Ectodermal cell (in vitro differentiated cells): Measurements from ENCODE around the gene NUP54. TPM values are rescaled to one million over a fixed set of nuclear protein-coding genes. Genes with fewer than 3 reads are reported as not detected.

ENCODE experiments used
- H3K27ac ChIP-seq: 2 replicates; pipeline ENCODE4 v1.7.0; 2013; ENCODE audit warnings: mild to moderate bottlenecking, low read depth, low read length; ENCODE audit not compliant: insufficient read depth, poor library complexity, severe bottlenecking
- H3K27me3 ChIP-seq: 2 replicates; pipeline ENCODE4 v1.7.0; 2013; ENCODE audit warnings: mild to moderate bottlenecking, low read length; ENCODE audit not compliant: insufficient read depth, control insufficient read depth, poor library complexity, severe bottlenecking
- H3K36me3 ChIP-seq: one replicate; pipeline ENCODE4 v1.7.0; 2013; ENCODE audit warnings: low read length; ENCODE audit not compliant: control insufficient read depth, insufficient read depth
- H3K4me1 ChIP-seq: one replicate; pipeline ENCODE4 v1.7.0; 2013; ENCODE audit warnings: low read length; ENCODE audit not compliant: control insufficient read depth, insufficient read depth
- H3K4me3 ChIP-seq: 2 replicates; pipeline ENCODE4 v1.7.0; 2013; ENCODE audit warnings: low read depth, low read length, control low read depth; ENCODE audit not compliant: insufficient read depth
- H3K9me3 ChIP-seq: 2 replicates; pipeline ENCODE4 v1.7.0; 2013; ENCODE audit warnings: mild to moderate bottlenecking, low read length, moderate library complexity; ENCODE audit not compliant: control insufficient read depth
- WGBS, 2 experiments: methylation state at CpG; one replicate each; pipeline ENCODE4 v1.1.7; 2013; ENCODE audit warnings: missing lambda C conversion rate in 2 of 2; 5-methylcytosine and 5-hydroxymethylcytosine counted together
- polyA plus RNA-seq, 4 experiments: library from polyadenylated mRNA; stranded (reverse); fragments of 50-300 nt; gene quantifications; one replicate each; pipeline ENCODE4 v1.2.3, GENCODE V29; 2013

The NUP54 gene
- polyA plus RNA-seq (2013, experiment 1 of 4): 87.6 TPM
- 112 TPM for polyA plus RNA-seq (2013, experiment 2 of 4)
- polyA plus RNA-seq (2013, experiment 3 of 4): 84.3 TPM
- polyA plus RNA-seq (2013, experiment 4 of 4): 92.8 TPM

GRCh38 chr4:76148142-76148865 is at the start of gene NUP54:
Gene NUP54, minus strand, starts transcription at chr4:76148397. Its CDS starts 23 bp downstream, at chr4:76148374.
- WGBS, 2 experiments: 0% methylated on average over 47 of the region's 47 CpGs
- Histone ChIP-seq H3K36me3 (peaks cover 4% of the 10 kb centered on the region), H3K27me3 (no peaks in the 10 kb centered on the region), H3K27ac (peak within 1 kb of the TSS; percentile 98), H3K4me3 (peak within 1 kb of the TSS; percentile 97), H3K9me3 (no peaks in the 10 kb centered on the region), H3K4me1 (peaks cover 16% of the 10 kb centered on the region)

GRCh38 chr4:76197031-76197743 is 49.0 kb upstream of the NUP54 start:
- Histone ChIP-seq H3K4me3 (no peak overlapping the region), H3K9me3 (no peaks in the 10 kb centered on the region), H3K4me1 (peaks cover 4% of the 10 kb centered on the region), H3K27me3 (no peaks in the 10 kb centered on the region), H3K36me3 (peaks cover 18% of the 10 kb centered on the region), H3K27ac (no peak overlapping the region)
- WGBS, 2 experiments: 92 to 95% methylated on average over 9 to 10 of the region's 10 CpGs

- Histone ChIP-seq H3K27me3 (no peaks in the 10 kb centered on the region), H3K4me1 (peaks cover 4% of the 10 kb centered on the region), H3K36me3 (peaks cover 25% of the 10 kb centered on the region), H3K4me3 (no peak overlapping the region), H3K9me3 (no peaks in the 10 kb centered on the region), H3K27ac (no peak overlapping the region)
- 93 to 97% methylated on average over 2 of the region's 2 CpGs for WGBS, 2 experiments
Observed at GRCh38 chr4:76196376-76196775, 48.2 kb upstream of the NUP54 start.

- Histone ChIP-seq H3K36me3 (peaks cover 25% of the 10 kb centered on the region), H3K9me3 (no peaks in the 10 kb centered on the region), H3K27ac (no peak overlapping the region), H3K4me3 (no peak overlapping the region), H3K27me3 (no peaks in the 10 kb centered on the region), H3K4me1 (peaks cover 4% of the 10 kb centered on the region)
- 98% methylated on average over 3 of the region's 3 CpGs for WGBS, 2 experiments
Observed at GRCh38 chr4:76195326-76195725, 47.1 kb upstream of the NUP54 start.

- peaks cover 4% of the 10 kb centered on the region for H3K4me1 ChIP-seq
- 95 to 100% methylated on average over 2 of the region's 2 CpGs for WGBS, 2 experiments
- no peak overlapping the region for H3K27ac ChIP-seq
Observed at GRCh38 chr4:76194325-76194724, 46.1 kb upstream of the NUP54 start.

GRCh38 chr4:76192236-76192635 is 44.0 kb upstream of the NUP54 start:
- Histone ChIP-seq H3K4me3 (no peak overlapping the region), H3K9me3 (no peaks in the 10 kb centered on the region), H3K36me3 (peaks cover 25% of the 10 kb centered on the region), H3K27me3 (no peaks in the 10 kb centered on the region), H3K27ac (no peak overlapping the region), H3K4me1 (no peaks in the 10 kb centered on the region)
- 90 to 96% methylated on average over 2 of the region's 2 CpGs for WGBS, 2 experiments

More at GRCh38 chr4:76194325-76194724, 46.1 kb upstream of the NUP54 start:
- H3K4me3 ChIP-seq: no peak overlapping the region
- H3K9me3 ChIP-seq: no peaks in the 10 kb centered on the region
- H3K36me3 ChIP-seq: peaks cover 25% of the 10 kb centered on the region
- H3K27me3 ChIP-seq: no peaks in the 10 kb centered on the region

GRCh38 chr4:76188557-76188956 is 40.4 kb upstream of the NUP54 start:
- no peaks in the 10 kb centered on the region for H3K27me3 ChIP-seq
- H3K4me1 ChIP-seq: no peaks in the 10 kb centered on the region
- WGBS, 2 experiments: 82 to 88% methylated on average over 3 of the region's 3 CpGs
- H3K27ac ChIP-seq: no peak overlapping the region
- H3K4me3 ChIP-seq: no peak overlapping the region
- no peaks in the 10 kb centered on the region for H3K9me3 ChIP-seq
- H3K36me3 ChIP-seq: peaks cover 20% of the 10 kb centered on the region

GRCh38 chr4:76188149-76188548 is 40.0 kb upstream of the NUP54 start:
- no peaks in the 10 kb centered on the region for H3K9me3 ChIP-seq
- H3K4me1 ChIP-seq: no peaks in the 10 kb centered on the region
- H3K27ac ChIP-seq: no peak overlapping the region
- peaks cover 16% of the 10 kb centered on the region for H3K36me3 ChIP-seq
- H3K27me3 ChIP-seq: no peaks in the 10 kb centered on the region
- no peak overlapping the region for H3K4me3 ChIP-seq

GRCh38 chr4:76187152-76187551 is 39.0 kb upstream of the NUP54 start:
- WGBS, 2 experiments: 76 to 84% methylated on average over 2 of the region's 3 CpGs
- no peaks in the 10 kb centered on the region for H3K27me3 ChIP-seq
- no peak overlapping the region for H3K27ac ChIP-seq
- H3K9me3 ChIP-seq: no peaks in the 10 kb centered on the region
- H3K4me3 ChIP-seq: no peak overlapping the region
- H3K4me1 ChIP-seq: no peaks in the 10 kb centered on the region
- peaks cover 6% of the 10 kb centered on the region for H3K36me3 ChIP-seq

- no peak overlapping the region for H3K4me3 ChIP-seq
- H3K27me3 ChIP-seq: no peaks in the 10 kb centered on the region
- no peaks in the 10 kb centered on the region for H3K4me1 ChIP-seq
- H3K27ac ChIP-seq: no peak overlapping the region
- H3K9me3 ChIP-seq: no peaks in the 10 kb centered on the region
- 85 to 90% methylated on average over 5 of the region's 5 CpGs for WGBS, 2 experiments
- H3K36me3 ChIP-seq: no peaks in the 10 kb centered on the region
Observed at GRCh38 chr4:76182463-76182862, 34.3 kb upstream of the NUP54 start.
